GM20000 (cell line): Measurements from ENCODE around the gene DDX47.
"Not testable (repeated sequence)": the region's sequence is repeated elsewhere in the genome, so short reads cannot be mapped to it uniquely, and the experiment has no call there.

Source experiments
- DNase-seq: peaks from one replicate; pipeline ENCODE4 v3.0.0; 2012; ENCODE audit warnings: low spot score
- CTCF ChIP-seq: IDR thresholded peaks from 2 replicates; pipeline ENCODE4 v1.5.1; 2012; ENCODE audit warnings: mild to moderate bottlenecking, control low read depth; ENCODE audit errors: extremely low read depth, missing control alignments

Gene DDX47

GRCh38 chr12:12839873-12840579, 26.9 kb downstream of the DDX47 start:
- DNase-seq, result no peak

GRCh38 chr12:12840580-12840899, 27.4 kb downstream of the DDX47 start:
- no peak for DNase-seq
- no peak for TF ChIP-seq CTCF

More at GRCh38 chr12:12839873-12840579, 26.9 kb downstream of the DDX47 start:
- no peak for TF ChIP-seq CTCF

- DNase-seq, result not testable (repeated sequence)
These were observed 28.3 kb downstream of the DDX47 start for GRCh38 chr12:12841428-12841827.

GRCh38 chr12:12845794-12846243, 32.7 kb downstream of the DDX47 start:
- no peak for TF ChIP-seq CTCF
- no peak for DNase-seq

GRCh38 chr12:12846780-12847179, 33.6 kb downstream of the DDX47 start:
- not testable (repeated sequence) for DNase-seq

GRCh38 chr12:12853435-12853834, 40.3 kb downstream of the DDX47 start:
- DNase-seq, result no peak
- TF ChIP-seq CTCF, result no peak

GRCh38 chr12:12859690-12860089, 46.5 kb downstream of the DDX47 start:
- DNase-seq, result no peak
- no peak for TF ChIP-seq CTCF

GRCh38 chr12:12864243-12864642, 51.1 kb downstream of the DDX47 start:
- DNase-seq, result no peak
- TF ChIP-seq CTCF, result no peak
